HAP-1 (cell line): Measurements from ENCODE around the gene TBC1D7.

Source experiments
- DNase-seq, 2 experiments: peaks; one replicate each; pipeline ENCODE4 v3.0.0-alpha.2; 2016 to 2020; ENCODE audit warnings: low spot score in 2 of 2
- H3K27me3 ChIP-seq: fragments of 250-450 bp; sonication (Bioruptor Pico); 2 replicates; pipeline ENCODE4 v1.5.1; 2020; ENCODE audit warnings: low read depth, mild to moderate bottlenecking, moderate library complexity
- H3K36me3 ChIP-seq: fragments of 250-450 bp; sonication (Bioruptor Pico); replicated peaks from 2 replicates; pipeline ENCODE4 v1.5.1; 2020; ENCODE audit warnings: mild to moderate bottlenecking
- H3K4me1 ChIP-seq: fragments of 250-450 bp; sonication (Bioruptor Pico); 2 replicates; pipeline ENCODE4 v1.5.1; 2020; ENCODE audit warnings: mild to moderate bottlenecking
- H3K4me3 ChIP-seq: fragments of 250-450 bp; sonication (Bioruptor Pico); 2 replicates; pipeline ENCODE4 v1.5.1; 2020; ENCODE audit warnings: mild to moderate bottlenecking, moderate library complexity
- H3K9me3 ChIP-seq: fragments of 250-450 bp; sonication (Bioruptor Pico); 2 replicates; pipeline ENCODE4 v1.5.1; 2020; ENCODE audit warnings: mild to moderate bottlenecking, moderate library complexity
- in situ Hi-C: fragments of 300-500 bp; cut with MboI; formaldehyde crosslinking; loops from 3 replicates; pipeline ENCODE4 v1.14.3; 2020; ENCODE audit warnings: low sequenced_read_pairs, inconsistent platforms, mixed read lengths

The TBC1D7 gene

DNA sequence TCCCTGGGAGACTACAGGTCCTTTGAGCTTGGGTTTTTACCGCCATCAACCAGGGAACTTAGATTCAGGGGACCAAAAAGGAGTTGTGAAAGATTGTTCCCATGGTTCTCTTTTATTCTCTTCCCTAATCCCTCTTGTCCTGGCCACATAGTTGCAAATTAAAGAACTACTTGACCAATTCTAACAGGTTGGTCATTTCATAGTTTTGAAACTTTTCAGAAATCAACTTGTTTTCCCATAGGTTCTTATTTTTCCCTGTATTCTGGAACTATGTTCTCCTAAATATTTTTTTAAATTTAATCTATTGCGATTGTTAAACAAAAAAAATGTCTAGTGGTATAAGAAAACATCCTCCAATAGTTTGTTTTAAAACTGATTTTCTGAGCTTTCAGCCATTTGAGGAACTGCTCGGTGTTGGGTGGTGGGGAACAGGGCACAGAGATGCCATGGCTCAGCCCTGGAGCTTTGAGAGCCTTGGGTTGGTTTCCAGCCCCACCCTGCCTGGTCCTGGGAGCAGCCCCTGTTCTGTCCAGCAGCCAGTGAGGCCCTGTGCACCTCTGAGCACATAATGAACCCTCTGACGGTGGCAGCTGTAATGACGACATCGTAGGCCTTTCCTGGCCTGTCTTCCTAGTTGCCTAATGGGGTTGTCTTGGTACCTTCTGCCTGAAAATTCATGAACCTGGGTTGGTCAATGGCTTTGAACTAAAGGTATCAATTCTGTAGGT, 53.5 kb downstream of the TBC1D7 start:
- H3K27me3 ChIP-seq, result no peaks in the 10 kb centered on the region
- no peak for DNase-seq
- no peak overlapping the region for H3K4me3 ChIP-seq
- in situ Hi-C loops, result no loop called here
- no peaks in the 10 kb centered on the region for H3K9me3 ChIP-seq
- no peaks in the 10 kb centered on the region for H3K36me3 ChIP-seq
- no peaks in the 10 kb centered on the region for H3K4me1 ChIP-seq

DNA sequence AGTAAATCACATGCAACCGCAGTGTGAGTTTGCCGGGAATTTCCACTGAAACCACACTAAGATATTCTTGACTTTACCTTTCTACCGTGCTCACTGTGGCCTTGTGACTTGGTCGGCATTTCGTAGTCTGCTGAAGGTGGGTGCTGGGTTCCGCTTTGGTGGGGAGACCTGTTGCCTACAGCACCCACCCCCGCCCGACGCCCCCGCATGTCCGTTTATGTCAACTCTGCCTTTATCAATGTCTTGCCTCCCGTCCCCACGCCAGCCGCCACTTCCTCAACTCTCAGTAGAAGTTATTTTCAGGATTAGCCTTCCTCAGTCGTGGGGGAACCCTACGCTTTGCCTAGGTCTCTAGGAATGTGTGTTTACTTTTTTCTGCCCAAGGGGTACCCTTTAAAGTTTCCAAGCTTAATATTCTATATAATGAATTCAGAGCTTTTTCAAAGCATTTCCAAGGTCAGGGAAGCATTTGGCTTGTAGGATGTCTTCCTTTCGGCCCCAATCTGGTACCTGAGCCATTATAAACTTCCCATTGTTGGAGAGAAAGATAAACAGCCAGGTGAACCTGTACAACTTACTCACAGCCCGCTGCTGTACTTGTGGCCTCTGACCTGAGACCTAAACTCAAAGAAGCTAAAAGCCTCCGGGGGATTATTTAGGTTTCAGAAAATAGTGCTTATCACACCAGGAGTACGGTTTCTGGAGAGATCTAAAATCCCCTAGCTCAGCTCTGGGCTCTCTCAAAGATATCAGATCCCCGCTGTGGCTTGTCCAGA, 54.2 kb downstream of the TBC1D7 start:
- no peak overlapping the region for H3K4me3 ChIP-seq

DNA sequence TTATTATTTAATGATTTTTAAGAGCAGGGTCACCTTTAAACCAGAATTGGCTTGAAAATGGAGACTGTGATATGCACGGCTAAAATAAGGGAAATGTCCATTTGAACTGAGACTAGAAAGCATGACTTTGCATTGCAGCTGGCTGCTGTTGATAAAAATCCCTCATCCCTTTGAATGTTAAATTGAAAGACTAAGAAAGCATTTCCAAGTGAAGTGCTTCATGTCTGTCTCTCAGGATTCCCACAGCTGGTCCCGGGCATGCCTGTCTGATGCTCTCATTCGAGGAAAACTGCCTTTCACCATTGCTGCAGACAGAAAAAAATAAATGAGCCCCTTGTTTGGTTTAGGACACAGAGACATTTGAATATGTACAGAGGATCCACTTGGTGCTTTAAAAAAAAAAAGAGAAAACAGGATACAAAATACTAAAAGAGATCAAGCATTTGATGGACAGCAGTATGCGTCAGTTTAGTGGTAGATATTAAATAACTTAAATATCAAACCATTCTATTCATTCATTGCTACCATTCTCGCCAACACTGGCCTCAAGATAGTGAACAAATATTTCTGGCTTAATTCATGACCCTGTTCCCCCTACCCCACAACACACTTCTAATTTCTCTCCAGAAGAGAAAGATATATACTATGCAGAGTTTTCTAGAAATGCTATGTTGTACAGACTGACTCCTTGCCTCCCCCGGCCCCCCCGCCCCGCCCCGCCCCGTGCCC, 55.0 kb downstream of the TBC1D7 start:
- in situ Hi-C loops, result no loop called here
- Histone ChIP-seq H3K27me3 (no peaks in the 10 kb centered on the region), H3K36me3 (no peaks in the 10 kb centered on the region), H3K4me3 (no peak overlapping the region), H3K9me3 (no peaks in the 10 kb centered on the region), H3K4me1 (no peaks in the 10 kb centered on the region)
- DNase-seq, result no peak

More for the DNA sequence above, 54.2 kb downstream of the TBC1D7 start:
- no peak for DNase-seq
- H3K4me1 ChIP-seq, result no peaks in the 10 kb centered on the region
- no peaks in the 10 kb centered on the region for H3K27me3 ChIP-seq
- in situ Hi-C loops, result no loop called here
- H3K36me3 ChIP-seq, result no peaks in the 10 kb centered on the region
- H3K9me3 ChIP-seq, result no peaks in the 10 kb centered on the region

DNA sequence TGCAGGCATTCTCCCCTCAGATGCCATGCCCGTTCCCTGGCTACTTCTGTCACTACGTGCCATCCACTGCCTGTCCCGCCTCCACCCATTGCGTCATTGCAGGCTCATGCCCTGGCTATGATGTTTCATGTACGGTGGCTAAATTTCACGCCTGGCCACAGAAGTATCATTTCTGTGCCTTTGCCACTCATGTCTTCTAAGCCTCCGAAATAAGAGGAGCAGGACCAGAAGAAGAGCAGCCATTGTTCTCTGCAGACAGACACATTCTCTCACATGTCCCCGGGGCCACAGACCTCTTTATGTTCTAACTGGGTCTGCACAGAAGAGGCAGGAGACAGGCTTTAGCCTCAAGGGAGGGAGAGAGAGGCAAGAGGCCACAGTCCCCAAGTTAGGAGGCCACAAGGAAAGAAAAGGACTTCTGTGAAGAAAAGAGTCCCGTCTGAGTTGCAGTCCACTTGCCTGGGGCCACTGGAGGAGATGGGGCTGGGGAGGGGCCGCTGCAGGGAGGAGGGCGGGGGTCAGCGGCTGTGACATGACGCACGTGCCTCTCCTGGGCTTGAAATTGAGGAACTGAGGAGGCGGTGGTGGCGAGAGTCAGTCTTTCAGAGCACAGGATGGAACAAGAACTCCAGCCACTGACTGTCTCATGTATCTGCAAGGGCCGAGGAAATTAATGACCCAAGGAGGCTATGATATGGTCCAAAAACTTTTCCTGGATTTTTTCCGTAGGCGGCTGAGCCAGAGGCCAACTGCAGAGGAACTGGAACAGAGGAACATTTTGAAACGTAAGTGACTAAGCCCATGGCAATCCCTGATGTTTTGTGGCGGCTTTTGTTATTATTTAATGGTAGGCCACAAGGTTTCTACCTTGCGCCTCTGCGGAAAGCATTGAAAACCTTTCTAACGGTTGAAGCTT, 55.9 kb downstream of the TBC1D7 start:
- Histone ChIP-seq H3K9me3 (no peaks in the 10 kb centered on the region), H3K4me3 (no peak overlapping the region), H3K36me3 (no peaks in the 10 kb centered on the region), H3K4me1 (no peaks in the 10 kb centered on the region), H3K27me3 (no peaks in the 10 kb centered on the region)
- DNase-seq, result no peak
- in situ Hi-C loops, result no loop called here

DNA sequence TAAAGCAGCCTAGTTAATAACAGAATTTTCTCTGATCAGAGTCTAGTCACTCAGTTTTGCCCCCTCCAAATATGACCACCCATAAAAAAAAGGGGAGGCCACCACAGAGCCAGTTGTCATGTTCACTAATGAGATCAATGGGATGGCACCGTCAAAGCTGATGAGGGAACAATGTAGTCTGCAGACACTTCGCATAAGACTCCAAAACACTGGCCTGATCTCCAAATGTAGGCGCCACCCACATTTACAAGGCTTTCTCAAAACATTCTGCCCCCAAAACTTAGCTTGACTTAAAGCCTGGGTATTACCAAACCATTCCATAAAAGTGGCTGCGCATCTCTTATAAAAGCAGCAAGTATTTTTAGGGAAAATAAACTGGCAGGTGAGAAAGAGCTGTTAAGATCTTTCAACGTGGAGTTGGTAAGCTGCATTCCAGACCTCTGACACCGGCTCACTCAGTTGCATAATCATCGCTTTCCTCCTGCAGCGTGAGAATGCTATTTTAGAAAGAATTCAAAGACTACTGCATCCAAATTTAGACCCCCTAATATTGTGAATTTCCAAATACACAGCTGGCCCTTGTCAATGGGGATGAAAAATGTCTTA, 59.3 kb downstream of the TBC1D7 start:
- Histone ChIP-seq H3K27me3 (no peaks in the 10 kb centered on the region), H3K4me3 (no peak overlapping the region), H3K4me1 (no peaks in the 10 kb centered on the region), H3K9me3 (no peaks in the 10 kb centered on the region), H3K36me3 (no peaks in the 10 kb centered on the region)
- DNase-seq, result no peak
- in situ Hi-C loops, result no loop called here

DNA sequence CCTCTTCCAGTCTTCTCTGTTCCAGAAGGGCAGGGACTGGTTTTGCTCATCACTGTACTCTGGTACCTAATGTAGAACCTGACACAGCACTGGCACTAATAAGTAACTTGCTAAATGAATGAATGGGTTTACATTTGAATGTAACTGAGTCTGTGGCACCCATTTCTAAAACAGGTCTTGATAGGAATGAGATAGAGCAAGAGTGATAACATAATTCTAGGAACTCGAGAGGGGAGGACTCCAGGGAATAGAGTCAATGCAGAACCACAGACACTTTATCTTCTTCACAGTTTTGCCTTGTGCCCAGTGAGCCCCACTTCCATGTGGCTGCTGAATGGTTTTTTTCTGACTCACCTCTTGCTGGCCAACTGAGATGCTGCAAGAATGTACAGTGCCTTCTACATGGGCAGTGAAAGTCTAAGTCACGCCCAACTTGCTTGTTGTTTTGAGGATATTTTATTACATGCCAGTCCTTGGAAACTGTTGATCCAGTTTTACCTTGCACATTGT, 61.1 kb downstream of the TBC1D7 start:
- H3K4me1 ChIP-seq, result no peaks in the 10 kb centered on the region

DNA sequence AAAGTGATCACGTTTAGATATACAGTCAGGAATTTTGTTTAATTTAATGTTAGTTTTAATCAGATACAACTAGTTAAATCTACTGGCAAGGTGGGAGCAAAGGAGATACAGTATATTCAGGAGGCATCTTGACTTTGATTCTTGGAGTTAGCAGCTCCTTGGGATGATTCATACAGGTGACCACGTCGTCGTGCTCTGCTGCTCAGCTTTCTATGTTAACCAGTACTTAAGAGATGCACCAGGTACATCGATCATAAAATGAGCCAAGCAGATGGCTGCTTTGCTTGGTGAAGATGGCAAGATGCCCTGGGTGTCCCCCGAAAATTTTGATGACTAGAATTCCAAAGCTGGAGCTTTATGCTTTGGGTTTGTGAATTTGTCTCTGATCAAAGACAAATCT, 64.7 kb downstream of the TBC1D7 start:
- no peaks in the 10 kb centered on the region for H3K36me3 ChIP-seq
- no peak for DNase-seq
- in situ Hi-C loops, result no loop called here
- no peaks in the 10 kb centered on the region for H3K4me1 ChIP-seq
- H3K27me3 ChIP-seq, result no peaks in the 10 kb centered on the region
- H3K9me3 ChIP-seq, result no peaks in the 10 kb centered on the region
- H3K4me3 ChIP-seq, result no peak overlapping the region

More for the DNA sequence above, 61.1 kb downstream of the TBC1D7 start:
- in situ Hi-C loops, result no loop called here
- no peaks in the 10 kb centered on the region for H3K9me3 ChIP-seq
- H3K4me3 ChIP-seq, result no peak overlapping the region
- no peak for DNase-seq
- H3K36me3 ChIP-seq, result no peaks in the 10 kb centered on the region
- no peaks in the 10 kb centered on the region for H3K27me3 ChIP-seq

DNA sequence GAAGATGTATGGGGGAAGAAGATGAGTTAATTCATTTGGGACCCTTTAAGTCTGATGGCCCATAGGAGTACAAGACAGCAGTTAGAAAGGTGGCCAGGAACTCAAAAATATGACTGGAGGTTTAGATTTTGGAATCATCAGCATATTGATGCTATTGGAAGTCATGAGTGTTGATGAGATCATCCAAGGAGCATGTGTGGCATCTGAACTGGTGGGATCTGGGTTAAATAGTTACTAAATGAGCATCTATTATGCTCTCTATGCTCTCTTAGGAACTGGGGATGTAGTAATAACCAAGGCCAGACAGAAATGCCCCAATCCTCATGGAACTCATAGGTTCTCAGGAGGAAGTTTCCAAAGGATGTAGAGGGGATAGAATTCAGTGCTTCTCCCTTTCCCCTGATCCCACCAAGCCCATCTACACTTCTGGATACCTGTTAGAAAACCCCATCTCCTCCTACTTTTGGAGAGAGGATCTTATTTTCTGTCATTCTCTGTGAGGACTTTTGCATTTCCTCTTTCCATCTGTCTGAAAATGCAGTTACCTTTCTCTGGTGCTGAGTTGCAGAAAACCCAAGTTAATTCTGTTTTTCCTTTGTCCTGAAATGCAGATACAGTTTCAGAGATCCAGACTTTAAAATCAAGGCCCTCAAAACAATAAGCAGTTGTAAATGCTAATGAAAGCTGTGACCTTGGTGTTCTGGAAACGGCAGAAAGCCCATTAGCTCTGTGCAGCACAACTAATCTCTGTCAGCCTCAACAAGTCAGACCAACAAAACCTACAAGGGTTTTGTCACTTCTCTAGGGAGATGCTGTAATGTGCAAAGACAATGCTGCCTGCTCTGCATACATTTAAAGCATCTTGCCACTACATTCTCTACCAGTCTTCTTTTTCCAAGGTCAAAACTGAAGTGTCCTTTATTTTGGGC, 65.8 kb downstream of the TBC1D7 start:
- H3K4me1 ChIP-seq, result no peaks in the 10 kb centered on the region
- H3K4me3 ChIP-seq, result no peak overlapping the region
- no peaks in the 10 kb centered on the region for H3K9me3 ChIP-seq
- no peak for DNase-seq
- no peaks in the 10 kb centered on the region for H3K27me3 ChIP-seq
- H3K36me3 ChIP-seq, result no peaks in the 10 kb centered on the region
- in situ Hi-C loops, result no loop called here

DNA sequence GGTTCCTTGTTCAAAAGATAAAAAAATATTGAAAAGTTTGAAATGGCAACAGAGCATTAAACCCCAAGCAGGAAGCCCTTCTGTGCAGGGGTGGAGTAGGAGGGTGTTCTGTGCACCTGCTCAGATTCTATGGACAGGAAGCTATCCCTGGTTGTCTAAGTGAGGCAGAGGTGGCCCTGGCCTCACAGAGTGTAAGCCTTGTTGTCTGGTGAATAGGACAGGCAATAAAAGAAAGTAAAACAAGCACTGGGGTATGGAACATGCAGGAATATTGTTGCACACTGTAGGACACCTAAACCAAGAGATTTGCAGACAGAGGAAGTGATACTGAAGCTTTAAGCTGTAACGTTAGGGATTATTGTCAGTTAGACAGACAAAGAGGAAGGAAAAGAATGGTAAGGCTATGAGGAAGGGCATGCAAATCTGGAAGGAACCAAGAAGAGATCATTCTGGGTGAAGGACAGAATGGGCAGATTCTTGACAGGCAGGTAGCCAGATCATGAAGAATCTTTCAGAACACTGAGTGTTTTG, 66.8 kb downstream of the TBC1D7 start:
- no peaks in the 10 kb centered on the region for H3K4me1 ChIP-seq
- no peak for DNase-seq
- no peak overlapping the region for H3K4me3 ChIP-seq
- no peaks in the 10 kb centered on the region for H3K9me3 ChIP-seq
- H3K36me3 ChIP-seq, result no peaks in the 10 kb centered on the region
- in situ Hi-C loops, result no loop called here
- no peaks in the 10 kb centered on the region for H3K27me3 ChIP-seq

DNA sequence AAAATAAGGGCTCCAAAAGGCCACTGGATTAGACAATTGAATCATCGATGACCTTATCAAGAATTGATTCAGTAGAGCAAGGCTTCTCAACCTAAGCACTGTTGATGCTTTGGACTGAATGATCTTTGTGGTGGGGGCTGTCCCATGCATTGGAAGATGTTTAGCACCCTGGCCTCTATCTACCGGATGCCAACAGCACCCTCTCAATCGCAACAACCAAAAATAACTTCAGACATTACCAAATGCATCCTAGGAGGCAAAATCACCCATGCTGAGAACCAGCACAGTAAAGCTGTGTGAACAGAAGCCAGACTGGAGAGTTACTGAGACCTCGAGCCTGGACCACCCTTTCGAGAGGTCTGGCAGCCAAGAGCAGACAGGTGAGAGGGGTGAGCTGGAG, 67.5 kb downstream of the TBC1D7 start:
- Histone ChIP-seq H3K4me1 (no peaks in the 10 kb centered on the region), H3K27me3 (no peaks in the 10 kb centered on the region)
- in situ Hi-C loops, result no loop called here

DNA sequence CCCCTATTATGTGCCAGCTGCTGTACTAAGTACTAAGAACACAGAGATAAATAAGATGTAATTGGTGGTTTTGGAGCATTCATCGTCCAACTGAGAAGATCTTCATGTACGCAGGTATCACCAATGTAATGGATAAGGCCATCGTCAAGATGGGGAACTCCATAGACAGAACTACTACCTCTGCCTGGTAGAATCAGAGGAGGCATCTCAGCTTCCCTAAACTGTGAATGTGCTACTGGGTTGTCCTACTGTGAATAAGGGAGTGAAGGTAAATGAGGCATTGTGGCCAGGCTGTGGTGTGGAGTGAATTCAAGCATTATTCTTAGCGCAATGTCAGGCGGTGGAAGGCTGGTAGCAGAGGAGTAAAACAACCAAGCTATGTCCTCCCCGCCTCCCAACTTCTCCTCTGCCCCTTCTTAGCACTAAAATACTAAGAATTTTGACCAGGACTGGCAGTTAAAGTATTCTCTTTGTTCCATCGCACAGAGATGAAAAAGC, 68.2 kb downstream of the TBC1D7 start:
- no peaks in the 10 kb centered on the region for H3K9me3 ChIP-seq
- in situ Hi-C loops, result no loop called here
- no peak for DNase-seq
- no peak overlapping the region for H3K4me3 ChIP-seq
- no peaks in the 10 kb centered on the region for H3K27me3 ChIP-seq
- no peaks in the 10 kb centered on the region for H3K36me3 ChIP-seq
- no peaks in the 10 kb centered on the region for H3K4me1 ChIP-seq

More for the DNA sequence above, 67.5 kb downstream of the TBC1D7 start:
- no peak for DNase-seq
- Histone ChIP-seq H3K4me3 (no peak overlapping the region), H3K36me3 (no peaks in the 10 kb centered on the region), H3K9me3 (no peaks in the 10 kb centered on the region)

DNA sequence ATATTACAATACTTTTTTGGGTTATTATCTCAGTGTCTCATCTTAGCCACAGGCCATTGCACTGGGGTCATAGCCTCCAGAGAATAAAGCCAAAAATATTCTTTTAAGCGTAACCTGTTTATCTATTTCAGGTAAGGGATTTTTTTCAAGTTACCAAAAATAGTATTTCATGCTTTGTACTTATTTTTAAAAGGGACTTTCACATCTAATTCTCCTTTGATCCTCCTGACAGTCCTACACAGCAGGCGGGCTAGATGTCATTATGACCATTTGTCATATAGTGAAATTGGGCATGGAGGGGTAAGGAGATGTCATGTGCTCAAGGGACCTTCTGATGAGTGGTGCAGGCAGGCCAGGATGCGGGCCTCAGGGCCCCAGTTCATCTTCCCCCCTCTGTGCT, 68.9 kb downstream of the TBC1D7 start:
- Histone ChIP-seq H3K4me3 (no peak overlapping the region), H3K27me3 (no peaks in the 10 kb centered on the region), H3K36me3 (no peaks in the 10 kb centered on the region), H3K4me1 (no peaks in the 10 kb centered on the region), H3K9me3 (no peaks in the 10 kb centered on the region)
- no peak for DNase-seq
- in situ Hi-C loops, result no loop called here
